SK-N-SH treated with all-trans-retinoic acid at 6 μM for 48 hours (cell line): Measurements from ENCODE around the gene ADPRS.

Experiments
- ATAC-seq: fragments of 200-7000 bp; cut with Tn5 transposase; 3 replicates; pipeline ENCODE4 v1.9.1; 2020; ENCODE audit warnings: mild to moderate bottlenecking, moderate library complexity
- ARNTL ChIP-seq: fragments of 450-650 bp; formaldehyde crosslinking; IDR thresholded peaks from 2 replicates; pipeline ENCODE4 v1.5.0; 2020; ENCODE audit warnings: low read depth, mild to moderate bottlenecking, moderate library complexity, borderline replicate concordance
- BACH2 ChIP-seq: fragments of 250-450 bp; sonication (Bioruptor Pico); IDR thresholded peaks from 2 replicates; pipeline ENCODE4 v1.9.0; 2021; ENCODE audit warnings: mild to moderate bottlenecking, borderline replicate concordance
- ESRRG ChIP-seq: fragments of 250-450 bp; sonication (Bioruptor Pico); IDR thresholded peaks from 2 replicates; pipeline ENCODE4 v1.6.1; 2021; ENCODE audit warnings: mild to moderate bottlenecking
- GLIS3 ChIP-seq: fragments of 250-450 bp; sonication (Bioruptor Pico); IDR thresholded peaks from 2 replicates; pipeline ENCODE4 v1.5.0; 2020; ENCODE audit warnings: mild to moderate bottlenecking, moderate library complexity
- ISL1 ChIP-seq: fragments of 250-450 bp; sonication (Bioruptor Pico); IDR thresholded peaks from 2 replicates; pipeline ENCODE4 v2.1.2; 2022; ENCODE audit warnings: mild to moderate bottlenecking, moderate library complexity
- OSR1 ChIP-seq: fragments of 250-450 bp; sonication (Bioruptor Pico); IDR thresholded peaks from 2 replicates; pipeline ENCODE4 v1.8.0; 2022; ENCODE audit warnings: moderate library complexity, mild to moderate bottlenecking, inconsistent platforms
- PPARA ChIP-seq: fragments of 250-450 bp; sonication (Bioruptor Pico); IDR thresholded peaks from 2 replicates; pipeline ENCODE4 v1.5.0; 2020; ENCODE audit warnings: mild to moderate bottlenecking, borderline replicate concordance
- RARB ChIP-seq: fragments of 250-450 bp; sonication (Bioruptor Pico); IDR thresholded peaks from 2 replicates; pipeline ENCODE4 v1.8.0; 2021; ENCODE audit warnings: mild to moderate bottlenecking, moderate library complexity
- SNAI2 ChIP-seq: fragments of 250-450 bp; sonication (Bioruptor Pico); IDR thresholded peaks from 2 replicates; pipeline ENCODE4 v1.5.0; 2020; ENCODE audit warnings: mild to moderate bottlenecking, moderate library complexity
- TOX ChIP-seq: fragments of 250-450 bp; sonication (Bioruptor Pico); IDR thresholded peaks from 2 replicates; pipeline ENCODE4 v1.8.0; 2021; ENCODE audit warnings: mild to moderate bottlenecking, moderate library complexity, borderline replicate concordance
- ZC3H10 ChIP-seq: fragments of 250-450 bp; sonication (Bioruptor Pico); IDR thresholded peaks from 2 replicates; pipeline ENCODE4 v1.5.1; 2021; ENCODE audit warnings: mild to moderate bottlenecking, moderate library complexity
- ZFP3 ChIP-seq: fragments of 250-450 bp; sonication (Bioruptor Pico); IDR thresholded peaks from 2 replicates; pipeline ENCODE4 v1.5.0; 2020; ENCODE audit warnings: mild to moderate bottlenecking, moderate library complexity
- ZFP30 ChIP-seq: fragments of 450-650 bp; formaldehyde crosslinking; IDR thresholded peaks from 2 replicates; pipeline ENCODE4 v1.5.0; 2022; ENCODE audit warnings: mild to moderate bottlenecking, moderate library complexity
- ZNF70 ChIP-seq: fragments of 450-650 bp; formaldehyde crosslinking; IDR thresholded peaks from 2 replicates; pipeline ENCODE4 v1.5.0; 2020; ENCODE audit warnings: mild to moderate bottlenecking, moderate library complexity
- ZNF8 ChIP-seq: fragments of 450-650 bp; formaldehyde crosslinking; IDR thresholded peaks from 2 replicates; pipeline ENCODE4 v1.5.0; 2020; ENCODE audit warnings: mild to moderate bottlenecking, moderate library complexity
- TF ChIP-seq, protein P1 (sequence below): fragments of 250-450 bp; sonication (Bioruptor Pico); IDR thresholded peaks from 2 replicates; pipeline ENCODE4 v1.5.0; 2020; ENCODE audit warnings: mild to moderate bottlenecking, moderate library complexity
- TF ChIP-seq, protein P2 (sequence below): fragments of 250-450 bp; sonication (Bioruptor Pico); IDR thresholded peaks from 2 replicates; pipeline ENCODE4 v1.8.0; 2020; ENCODE audit warnings: mild to moderate bottlenecking, moderate library complexity, borderline replicate concordance
- TF ChIP-seq, protein P3 (sequence below): fragments of 250-450 bp; sonication (Bioruptor Pico); IDR thresholded peaks from 2 replicates; pipeline ENCODE4 v1.8.0; 2021; ENCODE audit warnings: low read depth, mild to moderate bottlenecking, moderate library complexity, borderline replicate concordance
- TF ChIP-seq, protein P4 (sequence below): fragments of 250-450 bp; sonication (Bioruptor Pico); IDR thresholded peaks from 2 replicates; pipeline ENCODE4 v1.5.1; 2021; ENCODE audit warnings: mild to moderate bottlenecking, moderate library complexity

ADPRS gene

DNA sequence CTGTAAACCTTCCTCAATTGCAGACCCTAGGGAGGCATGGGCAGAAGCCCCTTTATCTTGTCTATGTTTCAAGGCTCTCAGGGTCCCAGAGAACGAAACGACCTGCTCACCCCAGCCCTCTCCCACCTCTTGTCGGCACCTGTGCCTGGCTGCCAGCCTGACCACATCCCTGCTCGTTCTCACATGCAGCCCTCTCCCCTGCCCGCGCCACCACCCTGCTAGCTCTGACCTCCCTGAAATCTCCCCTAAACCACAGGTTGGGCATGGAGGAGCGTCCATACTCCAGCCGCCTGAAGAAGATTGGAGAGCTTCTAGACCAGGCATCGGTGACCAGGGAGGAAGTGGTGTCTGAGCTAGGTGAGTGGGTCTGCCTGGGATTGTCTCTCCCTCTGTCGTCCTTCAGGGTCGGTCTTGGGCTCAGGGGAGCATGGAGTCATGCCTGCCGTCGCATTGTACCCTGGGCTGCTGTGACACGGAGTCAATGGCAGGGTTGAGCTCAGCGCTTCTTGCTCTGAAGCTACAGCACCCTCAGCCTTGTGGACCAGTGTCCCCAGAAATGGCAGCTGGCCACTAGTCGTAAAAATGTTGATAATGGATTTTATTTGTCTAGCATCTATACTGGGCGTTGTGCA lies 3.6 kb downstream of the ADPRS start:
- no peak for ATAC-seq
- no peak for TF ChIP-seq ISL1 (CRISPR knock-in tag)
- no peak for TF ChIP-seq OSR1
- TF ChIP-seq, protein P1, sequence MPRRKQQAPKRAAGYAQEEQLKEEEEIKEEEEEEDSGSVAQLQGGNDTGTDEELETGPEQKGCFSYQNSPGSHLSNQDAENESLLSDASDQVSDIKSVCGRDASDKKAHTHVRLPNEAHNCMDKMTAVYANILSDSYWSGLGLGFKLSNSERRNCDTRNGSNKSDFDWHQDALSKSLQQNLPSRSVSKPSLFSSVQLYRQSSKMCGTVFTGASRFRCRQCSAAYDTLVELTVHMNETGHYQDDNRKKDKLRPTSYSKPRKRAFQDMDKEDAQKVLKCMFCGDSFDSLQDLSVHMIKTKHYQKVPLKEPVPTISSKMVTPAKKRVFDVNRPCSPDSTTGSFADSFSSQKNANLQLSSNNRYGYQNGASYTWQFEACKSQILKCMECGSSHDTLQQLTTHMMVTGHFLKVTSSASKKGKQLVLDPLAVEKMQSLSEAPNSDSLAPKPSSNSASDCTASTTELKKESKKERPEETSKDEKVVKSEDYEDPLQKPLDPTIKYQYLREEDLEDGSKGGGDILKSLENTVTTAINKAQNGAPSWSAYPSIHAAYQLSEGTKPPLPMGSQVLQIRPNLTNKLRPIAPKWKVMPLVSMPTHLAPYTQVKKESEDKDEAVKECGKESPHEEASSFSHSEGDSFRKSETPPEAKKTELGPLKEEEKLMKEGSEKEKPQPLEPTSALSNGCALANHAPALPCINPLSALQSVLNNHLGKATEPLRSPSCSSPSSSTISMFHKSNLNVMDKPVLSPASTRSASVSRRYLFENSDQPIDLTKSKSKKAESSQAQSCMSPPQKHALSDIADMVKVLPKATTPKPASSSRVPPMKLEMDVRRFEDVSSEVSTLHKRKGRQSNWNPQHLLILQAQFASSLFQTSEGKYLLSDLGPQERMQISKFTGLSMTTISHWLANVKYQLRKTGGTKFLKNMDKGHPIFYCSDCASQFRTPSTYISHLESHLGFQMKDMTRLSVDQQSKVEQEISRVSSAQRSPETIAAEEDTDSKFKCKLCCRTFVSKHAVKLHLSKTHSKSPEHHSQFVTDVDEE = no peak
- TF ChIP-seq, protein P2, sequence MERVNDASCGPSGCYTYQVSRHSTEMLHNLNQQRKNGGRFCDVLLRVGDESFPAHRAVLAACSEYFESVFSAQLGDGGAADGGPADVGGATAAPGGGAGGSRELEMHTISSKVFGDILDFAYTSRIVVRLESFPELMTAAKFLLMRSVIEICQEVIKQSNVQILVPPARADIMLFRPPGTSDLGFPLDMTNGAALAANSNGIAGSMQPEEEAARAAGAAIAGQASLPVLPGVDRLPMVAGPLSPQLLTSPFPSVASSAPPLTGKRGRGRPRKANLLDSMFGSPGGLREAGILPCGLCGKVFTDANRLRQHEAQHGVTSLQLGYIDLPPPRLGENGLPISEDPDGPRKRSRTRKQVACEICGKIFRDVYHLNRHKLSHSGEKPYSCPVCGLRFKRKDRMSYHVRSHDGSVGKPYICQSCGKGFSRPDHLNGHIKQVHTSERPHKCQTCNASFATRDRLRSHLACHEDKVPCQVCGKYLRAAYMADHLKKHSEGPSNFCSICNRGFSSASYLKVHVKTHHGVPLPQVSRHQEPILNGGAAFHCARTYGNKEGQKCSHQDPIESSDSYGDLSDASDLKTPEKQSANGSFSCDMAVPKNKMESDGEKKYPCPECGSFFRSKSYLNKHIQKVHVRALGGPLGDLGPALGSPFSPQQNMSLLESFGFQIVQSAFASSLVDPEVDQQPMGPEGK = no peak
- TF ChIP-seq BACH2 (CRISPR knock-in tag) = no peak
- TF ChIP-seq ZNF8 (CRISPR knock-in tag) = no peak
- no peak for TF ChIP-seq TOX
- TF ChIP-seq, protein P3, sequence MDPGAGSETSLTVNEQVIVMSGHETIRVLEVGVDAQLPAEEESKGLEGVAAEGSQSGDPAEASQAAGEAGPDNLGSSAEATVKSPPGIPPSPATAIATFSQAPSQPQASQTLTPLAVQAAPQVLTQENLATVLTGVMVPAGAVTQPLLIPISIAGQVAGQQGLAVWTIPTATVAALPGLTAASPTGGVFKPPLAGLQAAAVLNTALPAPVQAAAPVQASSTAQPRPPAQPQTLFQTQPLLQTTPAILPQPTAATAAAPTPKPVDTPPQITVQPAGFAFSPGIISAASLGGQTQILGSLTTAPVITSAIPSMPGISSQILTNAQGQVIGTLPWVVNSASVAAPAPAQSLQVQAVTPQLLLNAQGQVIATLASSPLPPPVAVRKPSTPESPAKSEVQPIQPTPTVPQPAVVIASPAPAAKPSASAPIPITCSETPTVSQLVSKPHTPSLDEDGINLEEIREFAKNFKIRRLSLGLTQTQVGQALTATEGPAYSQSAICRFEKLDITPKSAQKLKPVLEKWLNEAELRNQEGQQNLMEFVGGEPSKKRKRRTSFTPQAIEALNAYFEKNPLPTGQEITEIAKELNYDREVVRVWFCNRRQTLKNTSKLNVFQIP (CRISPR knock-in tag) = no peak
- TF ChIP-seq, protein P4, sequence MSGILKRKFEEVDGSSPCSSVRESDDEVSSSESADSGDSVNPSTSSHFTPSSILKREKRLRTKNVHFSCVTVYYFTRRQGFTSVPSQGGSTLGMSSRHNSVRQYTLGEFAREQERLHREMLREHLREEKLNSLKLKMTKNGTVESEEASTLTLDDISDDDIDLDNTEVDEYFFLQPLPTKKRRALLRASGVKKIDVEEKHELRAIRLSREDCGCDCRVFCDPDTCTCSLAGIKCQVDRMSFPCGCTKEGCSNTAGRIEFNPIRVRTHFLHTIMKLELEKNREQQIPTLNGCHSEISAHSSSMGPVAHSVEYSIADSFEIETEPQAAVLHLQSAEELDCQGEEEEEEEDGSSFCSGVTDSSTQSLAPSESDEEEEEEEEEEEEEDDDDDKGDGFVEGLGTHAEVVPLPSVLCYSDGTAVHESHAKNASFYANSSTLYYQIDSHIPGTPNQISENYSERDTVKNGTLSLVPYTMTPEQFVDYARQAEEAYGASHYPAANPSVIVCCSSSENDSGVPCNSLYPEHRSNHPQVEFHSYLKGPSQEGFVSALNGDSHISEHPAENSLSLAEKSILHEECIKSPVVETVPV (CRISPR knock-in tag) = no peak
- TF ChIP-seq ZFP30 (CRISPR knock-in tag) = no peak
- no peak for TF ChIP-seq ZFP3 (CRISPR knock-in tag)
- no peak for TF ChIP-seq RARB (CRISPR knock-in tag)
- no peak for TF ChIP-seq PPARA (CRISPR knock-in tag)
- TF ChIP-seq ESRRG (CRISPR knock-in tag) = no peak
- TF ChIP-seq ARNTL (CRISPR knock-in tag) = no peak
- no peak for TF ChIP-seq SNAI2 (CRISPR knock-in tag)
- TF ChIP-seq ZC3H10 (CRISPR knock-in tag) = no peak
- no peak for TF ChIP-seq GLIS3
- no peak for TF ChIP-seq ZNF70 (CRISPR knock-in tag)
- TF ChIP-seq, all 23 proteins: peak for 0

DNA sequence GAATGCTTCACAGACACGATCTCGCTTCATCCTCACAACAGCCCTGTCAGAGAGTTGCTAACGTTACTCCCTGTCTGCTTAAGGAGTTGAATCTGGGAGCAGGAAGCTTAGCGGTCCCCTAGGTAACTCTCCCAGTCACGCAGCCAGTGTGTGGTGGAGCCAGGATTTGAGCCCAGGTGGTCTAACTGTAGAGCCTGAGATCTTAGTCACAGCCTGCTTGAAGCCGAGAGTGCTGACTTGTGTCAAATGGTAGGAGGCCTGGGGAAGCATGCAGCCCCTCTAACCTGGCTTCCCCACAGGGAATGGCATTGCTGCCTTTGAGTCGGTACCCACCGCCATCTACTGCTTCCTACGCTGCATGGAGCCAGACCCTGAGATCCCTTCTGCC lies 4.1 kb downstream of the ADPRS start:
- no peak for ATAC-seq
- TF ChIP-seq BACH2 (CRISPR knock-in tag) (no peak), ZFP3 (CRISPR knock-in tag) (no peak), ESRRG (CRISPR knock-in tag) (no peak), OSR1 (no peak)
- TF ChIP-seq, protein P2 = no peak
- TF ChIP-seq, protein P1 = no peak
- TF ChIP-seq, all 23 proteins: peak for 0
